Epithelial cell of proximal tubule (primary cell): Measurements from ENCODE around the gene AKR7A2. TPM values are rescaled to one million over a fixed set of nuclear protein-coding genes. Genes with fewer than 3 reads are reported as not detected.

Experiments
- DNase-seq: peaks from one replicate; pipeline ENCODE4 v3.0.0-alpha.2; 2011; ENCODE audit warnings: low read depth
- H3K4me3 ChIP-seq: 2 replicates; pipeline ENCODE4 v1.5.1; 2011; ENCODE audit warnings: low read depth, mild to moderate bottlenecking, low read length
- total RNA-seq: library from RNA; depleted of rRNA; stranded (reverse); fragments of >200 nt; gene quantifications from 2 replicates; pipeline ENCODE4 v1.2.3, GENCODE V29; 2015
- TF ChIP-seq, protein P1 (sequence below): conservative IDR thresholded peaks from 2 replicates; pipeline ENCODE4 v1.5.1; 2012; ENCODE audit warnings: low read depth, mild to moderate bottlenecking, low read length

The AKR7A2 gene
- 92.4 and 102 TPM in 2 replicates for total RNA-seq

DNA sequence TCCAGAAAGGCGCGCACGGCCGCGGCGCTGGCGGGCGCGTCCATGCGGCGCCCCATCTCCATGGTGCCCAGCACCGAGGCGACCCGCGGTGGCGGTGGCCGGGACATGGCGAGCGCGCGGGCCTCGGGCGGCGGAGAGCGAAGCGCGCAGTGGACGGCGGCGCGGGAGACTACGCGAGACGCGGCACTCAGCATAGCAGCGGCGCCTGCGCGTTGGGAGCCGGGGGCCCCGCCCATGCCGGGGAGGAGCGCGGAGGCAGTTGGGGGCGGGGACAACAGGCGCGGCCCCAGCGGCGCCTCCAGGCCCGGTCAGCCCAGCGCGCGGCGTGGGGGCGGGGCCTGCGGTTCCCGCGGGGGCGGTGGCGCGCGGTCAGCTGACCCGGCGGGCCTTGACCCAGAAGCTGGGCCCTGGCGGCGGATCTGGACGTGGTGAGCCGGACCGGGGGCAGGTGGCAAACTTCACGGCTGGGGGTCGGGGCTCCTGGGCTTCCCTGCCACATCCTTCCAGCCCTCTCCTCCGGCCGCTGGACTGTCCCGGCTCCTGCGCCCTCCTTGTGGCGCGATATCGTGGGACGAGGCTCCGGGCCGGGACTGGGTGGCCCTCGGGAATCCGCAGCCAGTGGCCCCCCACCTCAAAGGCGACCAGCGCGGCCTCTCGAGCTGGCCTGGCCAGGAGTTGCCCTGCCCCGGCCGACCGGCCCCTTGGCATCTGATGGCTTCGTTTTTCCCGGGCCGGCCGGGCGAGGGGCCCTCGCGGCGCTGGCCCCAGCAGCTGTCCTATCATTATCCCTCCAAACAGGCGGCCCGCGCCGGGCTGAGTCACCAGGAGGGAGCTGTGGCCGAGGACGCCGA lies at the start of gene AKR7A2, which contains the start of gene SLC66A1:
AKR7A2 (minus strand) TSS at position 214 of the 851 bp plus-strand sequence; CDS start at position 194, 20 bp downstream.
SLC66A1 (plus strand) TSS at position 396 of the 851 bp plus-strand sequence. CDS start 5,352 bp downstream, outside the sequence.
- no peak for DNase-seq
- TF ChIP-seq, protein P1, sequence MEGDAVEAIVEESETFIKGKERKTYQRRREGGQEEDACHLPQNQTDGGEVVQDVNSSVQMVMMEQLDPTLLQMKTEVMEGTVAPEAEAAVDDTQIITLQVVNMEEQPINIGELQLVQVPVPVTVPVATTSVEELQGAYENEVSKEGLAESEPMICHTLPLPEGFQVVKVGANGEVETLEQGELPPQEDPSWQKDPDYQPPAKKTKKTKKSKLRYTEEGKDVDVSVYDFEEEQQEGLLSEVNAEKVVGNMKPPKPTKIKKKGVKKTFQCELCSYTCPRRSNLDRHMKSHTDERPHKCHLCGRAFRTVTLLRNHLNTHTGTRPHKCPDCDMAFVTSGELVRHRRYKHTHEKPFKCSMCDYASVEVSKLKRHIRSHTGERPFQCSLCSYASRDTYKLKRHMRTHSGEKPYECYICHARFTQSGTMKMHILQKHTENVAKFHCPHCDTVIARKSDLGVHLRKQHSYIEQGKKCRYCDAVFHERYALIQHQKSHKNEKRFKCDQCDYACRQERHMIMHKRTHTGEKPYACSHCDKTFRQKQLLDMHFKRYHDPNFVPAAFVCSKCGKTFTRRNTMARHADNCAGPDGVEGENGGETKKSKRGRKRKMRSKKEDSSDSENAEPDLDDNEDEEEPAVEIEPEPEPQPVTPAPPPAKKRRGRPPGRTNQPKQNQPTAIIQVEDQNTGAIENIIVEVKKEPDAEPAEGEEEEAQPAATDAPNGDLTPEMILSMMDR, result no peak
- H3K4me3 ChIP-seq, result peak within 1 kb of the TSS; percentile 85

DNA sequence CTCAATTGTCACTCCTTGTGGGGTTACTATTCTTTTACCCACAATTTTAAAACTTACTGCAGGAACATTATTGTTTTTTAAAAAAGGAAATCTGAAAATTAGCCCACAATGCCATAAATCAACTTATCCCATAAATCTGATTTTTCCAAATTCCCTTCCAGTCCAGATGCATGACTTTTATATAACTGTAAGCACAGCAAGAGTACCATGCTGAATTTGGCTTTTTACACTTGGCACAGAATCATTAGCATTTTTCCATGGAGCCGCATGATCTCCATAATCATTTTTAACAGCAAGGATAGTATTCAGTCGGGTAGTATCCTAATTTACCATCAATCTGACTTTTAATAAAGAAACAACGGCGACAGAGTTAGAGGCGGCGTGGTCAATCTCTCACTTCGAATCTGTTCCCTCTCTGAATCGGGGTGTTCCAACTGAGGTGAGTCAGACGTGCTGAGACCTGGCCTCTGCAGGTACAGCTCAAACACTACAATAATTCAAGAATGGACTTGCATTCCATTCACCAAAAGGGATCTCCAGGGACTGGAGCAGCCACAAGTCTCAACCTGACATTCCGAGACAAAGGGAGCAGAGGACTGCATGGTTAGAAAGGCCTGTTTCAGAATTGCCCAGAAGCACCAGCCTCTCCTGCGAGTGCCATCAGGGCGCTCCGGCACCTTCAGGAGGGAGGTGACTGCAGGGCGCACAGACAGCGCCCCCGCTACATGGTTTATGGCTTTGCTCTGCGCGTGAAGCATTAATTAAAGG lies 49.1 kb upstream of the AKR7A2 start:
- no peak overlapping the region for H3K4me3 ChIP-seq
- TF ChIP-seq, protein P1, result no peak
- DNase-seq, result no peak

DNA sequence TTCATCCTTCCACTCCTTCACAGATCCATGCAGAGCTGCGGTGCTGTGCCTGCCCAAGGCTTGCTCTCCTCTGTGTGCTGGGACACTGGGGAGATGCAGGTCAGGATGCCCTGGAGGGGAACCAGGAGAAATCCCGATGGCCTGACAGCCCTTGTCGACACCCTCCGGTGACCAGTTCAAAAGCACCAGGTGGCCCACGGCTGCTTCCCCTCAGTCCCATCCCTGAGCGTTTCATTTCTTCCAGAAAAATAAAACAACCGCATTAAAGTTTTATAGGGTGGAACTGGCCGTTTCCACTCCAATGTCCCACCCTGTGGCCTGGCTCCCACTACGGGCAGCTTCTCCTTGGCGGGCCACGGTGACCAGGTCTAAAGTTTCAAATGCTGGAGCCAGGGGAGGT lies 48.5 kb upstream of the AKR7A2 start:
- no peak overlapping the region for H3K4me3 ChIP-seq
- TF ChIP-seq, protein P1, result no peak
- no peak for DNase-seq

DNA sequence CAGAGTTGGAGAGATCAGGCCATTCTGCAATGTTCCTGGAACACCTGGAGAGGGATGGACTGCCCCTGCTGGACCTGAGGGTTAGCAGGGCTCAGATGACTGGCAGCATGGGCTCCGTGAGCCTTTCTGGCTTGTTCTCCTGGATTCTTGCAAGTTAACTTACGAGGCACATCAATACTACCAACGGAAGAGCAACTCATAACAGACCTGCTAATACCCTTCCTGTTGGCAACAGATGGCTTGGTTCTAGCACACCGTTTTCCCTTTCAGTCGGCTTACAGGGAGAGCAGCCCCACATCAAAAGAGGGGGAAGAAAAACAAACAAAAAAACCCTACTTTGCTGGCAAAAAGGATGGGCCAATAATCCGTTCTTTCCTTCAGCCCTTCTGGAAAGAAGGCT lies 48.1 kb upstream of the AKR7A2 start:
- TF ChIP-seq, protein P1, result no peak
- no peak overlapping the region for H3K4me3 ChIP-seq
- DNase-seq, result no peak

DNA sequence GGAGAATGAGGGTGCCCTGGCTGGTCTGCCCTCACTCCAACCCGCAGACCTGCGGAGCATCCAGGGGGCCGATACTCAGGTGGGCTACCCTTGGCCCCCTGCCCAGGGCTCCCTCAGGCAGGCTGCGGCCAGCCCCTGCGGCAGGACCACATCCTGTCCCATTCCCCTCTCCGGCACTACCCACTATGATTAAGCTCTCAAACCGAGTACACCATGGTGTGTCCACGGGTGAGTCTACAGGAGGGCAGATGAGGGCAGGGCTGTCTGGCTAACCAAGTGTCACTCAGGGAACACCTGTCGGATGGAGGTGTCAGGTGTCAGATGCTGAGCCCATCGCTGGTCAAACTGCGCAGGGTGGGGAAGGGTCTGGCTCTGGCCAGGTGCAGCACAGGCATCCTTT lies 47.4 kb upstream of the AKR7A2 start:
- TF ChIP-seq, protein P1, result no peak
- no peak overlapping the region for H3K4me3 ChIP-seq
- DNase-seq, result no peak

DNA sequence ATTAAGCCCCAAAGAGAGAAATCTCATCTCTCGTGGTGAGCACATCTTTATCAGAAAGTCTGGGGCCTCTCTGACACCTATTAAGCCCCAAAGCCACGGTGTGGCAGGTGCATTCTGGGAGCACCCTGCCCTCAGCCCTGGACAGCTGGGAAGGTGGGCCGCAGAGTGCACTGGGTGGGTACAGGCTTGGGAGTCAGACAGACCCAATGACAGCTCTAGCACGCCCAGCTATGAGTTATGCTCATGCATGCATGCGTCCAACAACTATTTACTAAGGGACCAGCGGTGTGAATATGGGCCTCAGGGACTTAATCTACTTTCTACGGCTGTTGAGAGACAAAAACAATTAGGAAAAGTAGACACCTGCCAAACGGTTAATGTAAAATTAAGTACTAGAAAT lies 46.8 kb upstream of the AKR7A2 start:
- H3K4me3 ChIP-seq, result no peak overlapping the region
- no peak for DNase-seq
- TF ChIP-seq, protein P1, result no peak
